ENCODE measurements around the gene ZFAND3. TPM values are rescaled to one million over a fixed set of nuclear protein-coding genes. Genes with fewer than 3 reads are reported as not detected.

The ZFAND3 gene
- total and polyA plus RNA-seq, 10 of the 15 experiments (the other 5 are each of a cell fraction or from before 2014, with no cell fraction given), result 0.90 to 34.4 (median 16.3) TPM

DNA sequence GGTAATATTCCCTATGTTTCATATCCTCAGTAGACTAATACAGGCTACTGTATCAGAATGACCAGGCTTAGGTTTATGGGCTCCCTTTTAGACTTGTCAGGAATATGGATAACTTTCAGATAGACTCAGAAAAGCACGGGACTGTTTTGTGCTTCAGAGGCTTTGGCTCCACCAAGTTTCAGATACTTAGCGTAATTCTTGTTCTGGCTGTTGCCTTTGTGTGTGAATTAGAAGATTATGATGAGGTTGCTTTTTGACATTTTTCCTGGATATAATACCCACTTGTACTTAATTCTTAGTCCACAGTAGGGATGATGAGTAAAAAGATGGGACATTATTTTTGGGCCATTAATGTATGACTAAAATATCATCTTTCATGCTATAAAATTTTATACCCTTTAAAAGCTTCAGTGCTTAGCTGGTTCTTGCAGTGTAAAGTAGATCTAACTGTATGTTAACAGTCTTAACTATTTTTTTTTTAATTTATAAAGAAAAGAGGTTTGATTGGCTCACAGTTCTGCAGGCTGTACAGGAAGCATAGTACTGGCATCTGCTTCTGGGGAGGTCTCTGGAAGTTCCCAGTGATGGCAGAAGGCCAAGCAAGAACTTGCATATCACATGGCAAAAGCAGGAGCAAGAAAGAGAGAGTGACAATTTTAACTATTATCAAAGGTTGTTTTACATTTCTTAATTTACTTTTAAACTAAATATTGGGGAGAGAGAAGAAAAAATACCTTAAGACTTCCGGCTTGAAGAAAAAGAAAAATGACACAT, 120.7 kb downstream of the ZFAND3 start (continued):
- no peak for TF ChIP-seq ATF7 (IDR thresholded peaks at IDR 0.05; ENCODE audit: low read depth)
- TF ChIP-seq FOXM1 (IDR thresholded peaks at IDR 0.05; ENCODE audit: low read depth, low read length), result no peak
- TF ChIP-seq TCF7 (IDR thresholded peaks at IDR 0.05; ENCODE audit: borderline replicate concordance), result no peak
- TF ChIP-seq SKIL (IDR thresholded peaks at IDR 0.05; ENCODE audit: low read depth, poor library complexity, severe bottlenecking), result no peak

GRCh38 chr6:37941871-37942270, 122.3 kb downstream of the ZFAND3 start:
- no TSS peak for BruUV-seq (replicated peaks)
- no peak overlapping the region for H3K27ac ChIP-seq (ENCODE audit: control insufficient read depth, insufficient read depth)
- H4K20me1 ChIP-seq (ENCODE audit: control insufficient read depth, insufficient read depth), result no peaks in the 10 kb centered on the region
- no peaks in the 10 kb centered on the region; a peak in 3 of 4 replicates for H3K36me3 ChIP-seq (ENCODE audit: control insufficient read depth in 2 of 2, insufficient read depth in 2 of 2, low read length in 1 of 2)
- H3K4me2 ChIP-seq (ENCODE audit: control insufficient read depth, insufficient read depth), result no peak overlapping the region
- SMC1A ChIA-PET (ENCODE audit: uncharacterized antibody, unreplicated experiment), result interaction anchor here (0.8 to 4.4 kb wide), 20 partner anchors 8 to 165 kb away, joined by 3 to 30 read pairs (median 4); no protein-coding TSS in a partner anchor
- peaks cover 24% of the 10 kb centered on the region for H3K79me2 ChIP-seq (ENCODE audit: control insufficient read depth, insufficient read depth, low read length)
- DNase-seq (ENCODE audit: low read depth, low spot score) (no peak), FAIRE-seq (no peak), ATAC-seq (no peak)
- H3K27me3 ChIP-seq (replicated peaks in 1 of 2; ENCODE audit: control insufficient read depth in 2 of 2, insufficient read depth in 2 of 2, low read length in 1 of 2), result no peaks in the 10 kb centered on the region
- H3K9me3 ChIP-seq (replicated peaks; ENCODE audit: control insufficient read depth, insufficient read depth, low read length), result no peaks in the 10 kb centered on the region
- POLR2A ChIA-PET, result interaction anchor here (1.5 kb wide), 1 partner anchor 13 kb away, joined by 5 read pairs; no protein-coding TSS in a partner anchor
- RAD21 ChIA-PET (ENCODE audit: unreplicated experiment), result interaction anchor here (0.6 to 1.9 kb wide), 9 partner anchors 8 to 124 kb away, joined by 3 to 5 read pairs (median 4); no protein-coding TSS in a partner anchor
- H3K4me1 ChIP-seq (ENCODE audit: control insufficient read depth, insufficient read depth, low read length), result peaks cover 21% of the 10 kb centered on the region
- H3K4me3 ChIP-seq, result no peak overlapping the region
- no peak overlapping the region for H3K9ac ChIP-seq (ENCODE audit: control insufficient read depth, insufficient read depth, low read length)
- in situ Hi-C loops (cut with MboI) (no loop called here), intact Hi-C loops (cut with micrococcal nuclease; ENCODE audit: unreplicated experiment) (loop anchor here (5.0 kb wide), 1 partner anchor 120 kb away; no protein-coding TSS in a partner anchor)
- 100% methylated on average over 2 of the region's 2 CpGs for WGBS (ENCODE audit: insufficient coverage, insufficient replicate concordance, low lambda C conversion rate, missing lambda C conversion rate)
- CTCF ChIA-PET, result interaction anchor here (0.9 to 1.6 kb wide), 5 partner anchors 12 to 237 kb away, joined by 3 to 6 read pairs (median 3); no protein-coding TSS in a partner anchor
- H2AFZ ChIP-seq (ENCODE audit: control insufficient read depth, low read depth, low read length), result no peak overlapping the region
- TF ChIP-seq DPF2 (IDR thresholded peaks at IDR 0.05), result no peak
- no peak for TF ChIP-seq SP1 (IDR thresholded peaks at IDR 0.05; ENCODE audit: low read depth, low read length)
- no peak for TF ChIP-seq RFX5 (IDR thresholded peaks at IDR 0.05; ENCODE audit: low read depth, low read length)
- TF ChIP-seq RAD21 (IDR thresholded peaks at IDR 0.05; ENCODE audit: insufficient read depth, low read depth, low read length), result no peak
- TF ChIP-seq, protein P1, sequence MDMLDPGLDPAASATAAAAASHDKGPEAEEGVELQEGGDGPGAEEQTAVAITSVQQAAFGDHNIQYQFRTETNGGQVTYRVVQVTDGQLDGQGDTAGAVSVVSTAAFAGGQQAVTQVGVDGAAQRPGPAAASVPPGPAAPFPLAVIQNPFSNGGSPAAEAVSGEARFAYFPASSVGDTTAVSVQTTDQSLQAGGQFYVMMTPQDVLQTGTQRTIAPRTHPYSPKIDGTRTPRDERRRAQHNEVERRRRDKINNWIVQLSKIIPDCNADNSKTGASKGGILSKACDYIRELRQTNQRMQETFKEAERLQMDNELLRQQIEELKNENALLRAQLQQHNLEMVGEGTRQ (IDR thresholded peaks at IDR 0.05; ENCODE audit: borderline replicate concordance, low read depth, low read length), result no peak
- TF ChIP-seq PAX8 (IDR thresholded peaks at IDR 0.05), result no peak
- no peak for TF ChIP-seq CHD2 (IDR thresholded peaks at IDR 0.05; ENCODE audit: borderline replicate concordance, low read depth, low read length)
- TF ChIP-seq, protein P2, sequence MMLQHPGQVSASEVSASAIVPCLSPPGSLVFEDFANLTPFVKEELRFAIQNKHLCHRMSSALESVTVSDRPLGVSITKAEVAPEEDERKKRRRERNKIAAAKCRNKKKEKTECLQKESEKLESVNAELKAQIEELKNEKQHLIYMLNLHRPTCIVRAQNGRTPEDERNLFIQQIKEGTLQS (IDR thresholded peaks at IDR 0.05; ENCODE audit: borderline replicate concordance, extremely low read depth, low read depth, low read length), result no peak
- no peak for TF ChIP-seq RCOR1 (conservative IDR thresholded peaks at IDR 0.05; ENCODE audit: low read depth, low read length)
- TF ChIP-seq SMAD5 (IDR thresholded peaks at IDR 0.05; ENCODE audit: low read depth), result no peak
- TF ChIP-seq PRDM15 (CRISPR knock-in tag; IDR thresholded peaks at IDR 0.05), result no peak
